ENCODE results near the gene PLD1.
A peak's percentile ranks its signal among the peaks of the same experiment; 100 is the strongest.

The PLD1 gene

DNA sequence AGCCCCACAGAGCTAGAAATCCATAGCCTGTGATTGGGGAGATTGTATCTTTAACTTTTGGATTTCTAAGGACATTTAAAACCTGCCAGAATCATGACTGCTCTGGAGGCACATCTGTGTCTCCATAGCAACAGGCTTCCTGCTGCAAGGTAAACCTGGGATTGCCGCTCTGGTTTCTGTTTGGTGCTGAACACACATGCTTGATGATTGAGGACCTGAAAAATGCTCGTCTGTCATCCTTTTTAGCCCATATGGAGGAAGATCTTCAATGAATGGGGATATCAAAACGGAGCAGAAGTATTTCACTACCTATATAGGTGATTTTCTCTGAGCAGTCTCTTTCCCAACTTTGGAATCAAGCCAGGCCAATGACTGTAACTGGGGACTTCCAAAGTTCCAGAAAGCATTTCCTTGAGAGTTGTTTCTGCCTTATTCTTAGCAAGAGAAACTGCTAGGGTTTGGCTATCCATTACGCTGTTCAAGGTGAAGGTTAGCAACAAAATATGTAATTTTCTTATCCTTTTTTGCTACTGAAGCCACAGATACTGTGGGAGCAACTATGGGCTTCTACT, 253.6 kb downstream of the PLD1 start:
- no peak for TF ChIP-seq POLR2A (IDR thresholded peaks at IDR 0.05; ENCODE audit: low read length)
- no peak for TF ChIP-seq GATA1 (IDR thresholded peaks at IDR 0.05; ENCODE audit: low read depth, low read length)
- DNase-seq, result no peak

DNA sequence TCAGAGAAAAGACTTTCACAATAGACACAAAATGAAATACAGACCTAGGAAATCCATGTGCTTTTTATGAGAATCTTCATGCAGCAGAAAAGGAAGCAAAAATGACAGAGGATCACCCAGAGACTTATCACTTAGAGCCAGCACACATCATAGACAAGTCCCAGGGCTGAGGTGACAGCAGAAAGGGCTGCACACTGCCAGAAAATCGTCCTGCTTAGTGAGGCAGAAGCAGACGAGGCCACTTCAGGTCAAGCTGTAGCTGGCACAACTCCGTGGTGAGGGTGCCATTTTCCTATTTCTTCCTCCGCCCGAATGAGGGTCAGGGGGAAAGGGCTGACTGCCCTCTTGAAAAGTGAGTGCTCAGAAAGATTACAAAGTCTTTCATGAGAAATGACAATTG, 254.1 kb downstream of the PLD1 start:
- DNase-seq, result peak in 1 of 2 experiments; percentile 13
- TF ChIP-seq GATA1 (IDR thresholded peaks at IDR 0.05; ENCODE audit: low read depth, low read length), result no peak

DNA sequence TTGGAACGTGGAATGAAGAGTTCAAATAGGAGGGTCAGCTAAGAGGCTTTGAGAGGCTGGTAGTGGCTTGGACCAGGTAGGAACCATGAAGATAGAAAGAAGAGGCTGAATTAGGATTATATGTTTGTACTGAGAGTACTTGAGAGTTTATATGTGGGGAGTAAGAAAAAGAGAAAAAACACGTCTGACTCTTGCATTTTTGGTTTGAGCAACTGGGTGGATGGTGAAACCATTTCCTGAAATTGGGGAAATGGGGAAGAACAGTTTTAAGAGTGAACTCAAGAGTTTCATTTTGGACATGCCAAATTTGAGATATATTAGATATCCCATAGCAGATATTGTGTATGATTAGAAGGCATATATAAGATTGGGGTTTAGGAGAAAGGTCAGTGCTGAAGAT, 257.2 kb downstream of the PLD1 start:
- DNase-seq, result no peak
- no peak for TF ChIP-seq POLR2A (IDR thresholded peaks at IDR 0.05; ENCODE audit: low read length)
- TF ChIP-seq GATA1 (IDR thresholded peaks at IDR 0.05; ENCODE audit: low read depth, low read length), result no peak

DNA sequence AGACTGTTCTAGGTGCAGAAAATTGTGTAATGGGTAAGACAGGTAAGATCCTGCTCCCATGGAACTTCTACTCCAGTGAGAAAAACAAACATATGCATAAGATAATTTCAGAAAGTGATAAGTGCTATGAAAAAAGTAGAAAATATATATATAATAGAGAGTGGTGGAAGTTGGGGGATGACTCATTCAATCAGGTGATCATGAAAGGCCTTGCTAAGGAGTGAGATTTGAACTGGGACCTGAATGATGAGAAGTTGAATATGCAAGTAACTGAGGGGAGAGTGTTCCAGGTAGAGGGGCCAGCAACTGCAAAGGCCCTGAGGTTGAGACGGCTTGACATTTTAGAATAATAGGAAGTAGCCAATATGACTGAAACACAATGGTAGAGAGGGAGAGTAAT, 257.8 kb downstream of the PLD1 start:
- TF ChIP-seq POLR2A (IDR thresholded peaks at IDR 0.05; ENCODE audit: low read length) (no peak), GATA1 (IDR thresholded peaks at IDR 0.05; ENCODE audit: low read depth, low read length) (no peak)
- DNase-seq, result no peak

DNA sequence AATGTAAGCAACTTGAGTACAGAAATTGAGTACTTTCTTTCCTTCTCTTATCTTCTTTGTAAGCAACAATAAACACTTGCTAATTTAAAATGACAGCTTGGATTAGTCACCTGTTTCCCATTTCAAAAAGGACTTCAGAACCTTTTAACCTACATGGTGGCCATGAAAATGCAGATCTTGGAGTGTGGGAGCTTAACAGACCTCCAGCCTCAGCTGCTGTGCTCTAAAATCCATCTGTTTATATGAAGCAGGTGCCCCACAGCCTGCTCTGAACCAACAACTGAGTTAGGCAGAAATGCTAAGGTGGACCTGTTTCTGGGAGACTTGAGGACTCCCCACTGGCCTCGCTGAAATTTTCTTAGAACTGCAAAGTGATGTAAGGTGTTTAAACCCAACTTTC, 259.0 kb downstream of the PLD1 start:
- TF ChIP-seq GATA1 (IDR thresholded peaks at IDR 0.05; ENCODE audit: low read depth, low read length), result no peak
- TF ChIP-seq POLR2A (IDR thresholded peaks at IDR 0.05; ENCODE audit: low read length), result no peak
- no peak for DNase-seq
